Measurements from ENCODE around the gene TEX29.

Gene TEX29

GRCh38 chr13:111281751-111282311 is 38.6 kb upstream of the TEX29 start:
- TF ChIP-seq POLR2AphosphoS5 (IDR thresholded peaks at IDR 0.05; ENCODE audit: low read depth, low read length) (no peak), POLR2A (IDR thresholded peaks at IDR 0.05; ENCODE audit: low read depth, low read length) (no peak), TAF1 (IDR thresholded peaks at IDR 0.05; ENCODE audit: borderline replicate concordance, low read depth, low read length) (no peak)
- DNase-seq (ENCODE audit: insufficient read length) (no peak), FAIRE-seq (no peak)

- DNase-seq (ENCODE audit: insufficient read length) = no peak
- no peak for FAIRE-seq
- no peak for TF ChIP-seq POLR2A (IDR thresholded peaks at IDR 0.05; ENCODE audit: low read depth, low read length)
These were observed 38.0 kb upstream of the TEX29 start for GRCh38 chr13:111282425-111282824.

- TF ChIP-seq POLR2A (IDR thresholded peaks at IDR 0.05; ENCODE audit: low read depth, low read length) (no peak), TAF1 (IDR thresholded peaks at IDR 0.05; ENCODE audit: borderline replicate concordance, low read depth, low read length) (no peak), POLR2AphosphoS5 (IDR thresholded peaks at IDR 0.05; ENCODE audit: low read depth, low read length) (no peak)
- FAIRE-seq (no peak), DNase-seq (ENCODE audit: insufficient read length) (no peak)
These were observed 37.4 kb upstream of the TEX29 start for GRCh38 chr13:111282997-111283396.

GRCh38 chr13:111283457-111283856 is 37.0 kb upstream of the TEX29 start:
- TF ChIP-seq POLR2A (IDR thresholded peaks at IDR 0.05; ENCODE audit: low read depth, low read length) = no peak
- TF ChIP-seq POLR2AphosphoS5 (IDR thresholded peaks at IDR 0.05; ENCODE audit: low read depth, low read length) = no peak
- no peak for TF ChIP-seq TAF1 (IDR thresholded peaks at IDR 0.05; ENCODE audit: borderline replicate concordance, low read depth, low read length)

GRCh38 chr13:111283991-111284390 is 36.5 kb upstream of the TEX29 start:
- no peak for FAIRE-seq

More at GRCh38 chr13:111283457-111283856, 37.0 kb upstream of the TEX29 start:
- DNase-seq (ENCODE audit: insufficient read length) = no peak
- FAIRE-seq = no peak

GRCh38 chr13:111284565-111284964 is 35.9 kb upstream of the TEX29 start:
- TF ChIP-seq POLR2AphosphoS5 (IDR thresholded peaks at IDR 0.05; ENCODE audit: low read depth, low read length) (no peak), POLR2A (IDR thresholded peaks at IDR 0.05; ENCODE audit: low read depth, low read length) (no peak), TAF1 (IDR thresholded peaks at IDR 0.05; ENCODE audit: borderline replicate concordance, low read depth, low read length) (no peak)
- DNase-seq (ENCODE audit: insufficient read length) (no peak), FAIRE-seq (no peak)

More at GRCh38 chr13:111283991-111284390, 36.5 kb upstream of the TEX29 start:
- TF ChIP-seq TAF1 (IDR thresholded peaks at IDR 0.05; ENCODE audit: borderline replicate concordance, low read depth, low read length) (no peak), POLR2A (IDR thresholded peaks at IDR 0.05; ENCODE audit: low read depth, low read length) (no peak), POLR2AphosphoS5 (IDR thresholded peaks at IDR 0.05; ENCODE audit: low read depth, low read length) (no peak)
- DNase-seq (ENCODE audit: insufficient read length) = no peak

- FAIRE-seq (no peak), DNase-seq (ENCODE audit: insufficient read length) (no peak)
- no peak for TF ChIP-seq POLR2A (IDR thresholded peaks at IDR 0.05; ENCODE audit: low read depth, low read length)
- no peak for TF ChIP-seq POLR2AphosphoS5 (IDR thresholded peaks at IDR 0.05; ENCODE audit: low read depth, low read length)
- no peak for TF ChIP-seq TAF1 (IDR thresholded peaks at IDR 0.05; ENCODE audit: borderline replicate concordance, low read depth, low read length)
These were observed 34.3 kb upstream of the TEX29 start for GRCh38 chr13:111286162-111286561.

- TF ChIP-seq TAF1 (IDR thresholded peaks at IDR 0.05; ENCODE audit: borderline replicate concordance, low read depth, low read length) (no peak), POLR2AphosphoS5 (IDR thresholded peaks at IDR 0.05; ENCODE audit: low read depth, low read length) (no peak), POLR2A (IDR thresholded peaks at IDR 0.05; ENCODE audit: low read depth, low read length) (no peak)
- no peak for DNase-seq (ENCODE audit: insufficient read length)
- FAIRE-seq = no peak
These were observed 33.7 kb upstream of the TEX29 start for GRCh38 chr13:111286749-111287148.

GRCh38 chr13:111287201-111287600 is 33.2 kb upstream of the TEX29 start:
- TF ChIP-seq POLR2AphosphoS5 (IDR thresholded peaks at IDR 0.05; ENCODE audit: low read depth, low read length) = no peak
- no peak for TF ChIP-seq TAF1 (IDR thresholded peaks at IDR 0.05; ENCODE audit: borderline replicate concordance, low read depth, low read length)
- TF ChIP-seq POLR2A (IDR thresholded peaks at IDR 0.05; ENCODE audit: low read depth, low read length) = no peak
- DNase-seq (ENCODE audit: insufficient read length) = no peak
- no peak for FAIRE-seq

- no peak for TF ChIP-seq POLR2A (IDR thresholded peaks at IDR 0.05; ENCODE audit: low read depth, low read length)
- no peak for TF ChIP-seq POLR2AphosphoS5 (IDR thresholded peaks at IDR 0.05; ENCODE audit: low read depth, low read length)
- TF ChIP-seq TAF1 (IDR thresholded peaks at IDR 0.05; ENCODE audit: borderline replicate concordance, low read depth, low read length) = no peak
- FAIRE-seq = no peak
- no peak for DNase-seq (ENCODE audit: insufficient read length)
These were observed 32.2 kb upstream of the TEX29 start for GRCh38 chr13:111288276-111288675.

- TF ChIP-seq POLR2AphosphoS5 (IDR thresholded peaks at IDR 0.05; ENCODE audit: low read depth, low read length) (no peak), POLR2A (IDR thresholded peaks at IDR 0.05; ENCODE audit: low read depth, low read length) (no peak), TAF1 (IDR thresholded peaks at IDR 0.05; ENCODE audit: borderline replicate concordance, low read depth, low read length) (no peak)
- DNase-seq (ENCODE audit: insufficient read length) (no peak), FAIRE-seq (no peak)
These were observed 31.2 kb upstream of the TEX29 start for GRCh38 chr13:111289251-111289650.

- no peak for FAIRE-seq
- DNase-seq (ENCODE audit: insufficient read length) = no peak
- no peak for TF ChIP-seq POLR2AphosphoS5 (IDR thresholded peaks at IDR 0.05; ENCODE audit: low read depth, low read length)
- TF ChIP-seq TAF1 (IDR thresholded peaks at IDR 0.05; ENCODE audit: borderline replicate concordance, low read depth, low read length) = no peak
- TF ChIP-seq POLR2A (IDR thresholded peaks at IDR 0.05; ENCODE audit: low read depth, low read length) = no peak
These were observed 28.5 kb upstream of the TEX29 start for GRCh38 chr13:111291908-111292307.

Data from GM12892 (cell line).